GM13977 (cell line): ENCODE results near the gene ARHGEF33.

Experiments used
- DNase-seq: peaks from one replicate; pipeline ENCODE4 v3.0.0; 2012; ENCODE audit warnings: low spot score
- in situ Hi-C: fragments of 300-500 bp; cut with MboI; formaldehyde crosslinking; loops from one replicate; pipeline ENCODE4 v1.12.0; 2022; ENCODE audit warnings: low sequenced_read_pairs, low pct_unique_long_range_greater_than_20kb, mixed read lengths, inconsistent platforms; ENCODE audit not compliant: unreplicated experiment
- TF ChIP-seq, protein P1 (sequence below): IDR thresholded peaks from 2 replicates; pipeline ENCODE4 v1.5.1; 2012; ENCODE audit warnings: mild to moderate bottlenecking, control low read depth; ENCODE audit not compliant: insufficient read depth; ENCODE audit errors: extremely low read depth, missing control alignments

The ARHGEF33 gene

DNA sequence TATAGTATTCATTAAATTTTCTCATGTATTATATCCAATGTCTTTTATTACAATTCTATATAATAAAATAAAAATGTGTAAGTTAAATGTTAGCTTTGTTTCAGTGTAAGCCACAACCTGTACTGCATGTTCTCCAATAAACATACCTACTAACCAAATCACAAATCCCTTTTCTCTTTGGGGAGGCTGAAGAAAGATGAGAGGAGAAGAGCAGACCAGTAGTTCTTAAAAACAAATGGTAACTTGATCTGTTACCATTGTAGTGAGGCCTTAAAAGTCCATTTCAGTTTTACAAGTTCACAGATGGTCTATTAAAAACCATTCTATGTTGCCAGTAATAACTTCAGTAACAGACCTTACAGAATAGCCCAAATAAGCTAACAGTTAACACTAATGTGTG lies 130.7 kb downstream of the ARHGEF33 start:
- TF ChIP-seq, protein P1, sequence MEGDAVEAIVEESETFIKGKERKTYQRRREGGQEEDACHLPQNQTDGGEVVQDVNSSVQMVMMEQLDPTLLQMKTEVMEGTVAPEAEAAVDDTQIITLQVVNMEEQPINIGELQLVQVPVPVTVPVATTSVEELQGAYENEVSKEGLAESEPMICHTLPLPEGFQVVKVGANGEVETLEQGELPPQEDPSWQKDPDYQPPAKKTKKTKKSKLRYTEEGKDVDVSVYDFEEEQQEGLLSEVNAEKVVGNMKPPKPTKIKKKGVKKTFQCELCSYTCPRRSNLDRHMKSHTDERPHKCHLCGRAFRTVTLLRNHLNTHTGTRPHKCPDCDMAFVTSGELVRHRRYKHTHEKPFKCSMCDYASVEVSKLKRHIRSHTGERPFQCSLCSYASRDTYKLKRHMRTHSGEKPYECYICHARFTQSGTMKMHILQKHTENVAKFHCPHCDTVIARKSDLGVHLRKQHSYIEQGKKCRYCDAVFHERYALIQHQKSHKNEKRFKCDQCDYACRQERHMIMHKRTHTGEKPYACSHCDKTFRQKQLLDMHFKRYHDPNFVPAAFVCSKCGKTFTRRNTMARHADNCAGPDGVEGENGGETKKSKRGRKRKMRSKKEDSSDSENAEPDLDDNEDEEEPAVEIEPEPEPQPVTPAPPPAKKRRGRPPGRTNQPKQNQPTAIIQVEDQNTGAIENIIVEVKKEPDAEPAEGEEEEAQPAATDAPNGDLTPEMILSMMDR = no peak
- no peak for DNase-seq
- in situ Hi-C loops = no loop called here

DNA sequence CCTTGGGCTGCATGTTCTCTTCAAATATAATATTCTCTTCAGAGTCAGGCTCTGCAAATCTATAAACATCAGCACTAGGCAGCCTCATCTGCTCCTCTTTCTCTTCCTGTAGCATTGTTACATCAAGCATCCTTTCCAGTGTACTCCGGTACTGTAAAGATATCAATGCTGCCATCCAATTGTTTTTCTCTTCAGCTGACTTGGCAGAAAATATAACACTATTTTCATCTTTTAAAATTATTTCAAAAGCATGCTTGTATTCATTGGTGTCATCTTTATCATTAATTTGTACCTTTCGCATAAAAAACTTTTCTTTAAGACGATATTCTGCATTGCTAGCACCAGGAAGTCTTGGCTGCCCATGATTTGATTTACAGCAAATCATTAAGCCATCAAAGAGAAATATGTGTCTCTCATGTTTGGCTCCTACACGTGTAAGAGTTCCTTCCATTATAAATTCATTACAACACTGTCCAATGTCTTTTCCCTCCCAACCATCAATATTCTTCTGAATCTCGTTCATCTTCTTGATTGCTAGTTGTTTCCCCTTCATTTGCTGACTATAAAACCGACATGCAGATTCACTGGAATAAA lies 133.1 kb downstream of the ARHGEF33 start:
- no peak for DNase-seq
- TF ChIP-seq, protein P1 = no peak
- in situ Hi-C loops = no loop called here

DNA sequence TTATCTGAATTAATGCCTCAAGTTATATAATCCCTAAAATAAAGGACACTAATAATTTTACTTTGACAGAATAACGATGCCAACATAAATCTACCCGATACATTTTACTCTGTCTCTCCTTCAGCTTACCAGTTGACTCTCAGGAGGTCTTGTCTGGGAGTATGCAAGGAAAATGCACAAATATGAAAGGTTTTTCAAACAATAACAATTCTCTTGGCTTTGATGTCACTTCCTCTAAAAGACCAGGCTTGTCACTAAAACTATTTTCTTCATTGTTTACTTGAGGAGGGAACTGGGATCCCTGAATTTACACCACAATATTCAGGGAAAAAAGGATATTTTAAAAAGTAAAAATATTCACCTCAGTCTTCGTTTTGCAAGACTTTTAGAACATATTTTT lies 134.0 kb downstream of the ARHGEF33 start:
- TF ChIP-seq, protein P1 = no peak
- in situ Hi-C loops = no loop called here
- DNase-seq = no peak

DNA sequence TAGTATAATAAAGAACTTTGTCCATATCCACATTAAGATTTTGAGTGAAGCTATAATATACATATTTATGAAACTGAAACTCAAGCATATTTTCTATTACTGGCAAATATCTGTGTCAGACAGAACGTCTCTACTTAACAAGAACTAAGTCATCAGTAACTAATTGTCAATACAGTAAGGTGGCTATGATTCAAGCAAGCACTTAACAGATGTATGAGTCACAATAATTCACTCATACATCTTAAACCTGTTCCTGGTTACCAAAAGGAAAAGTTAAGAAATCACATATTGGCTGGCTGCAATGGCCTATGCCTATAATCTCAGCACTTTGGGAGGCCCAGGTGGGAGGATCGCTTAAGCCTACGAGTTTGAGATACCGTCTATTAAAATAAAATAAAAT lies 135.2 kb downstream of the ARHGEF33 start:
- TF ChIP-seq, protein P1 = no peak
- in situ Hi-C loops = no loop called here
- no peak for DNase-seq
